CD14-positive monocyte (primary cell): ENCODE measurements around the gene GLRX5. TPM values are rescaled to one million over a fixed set of nuclear protein-coding genes. Genes with fewer than 3 reads are reported as not detected.
A peak's percentile ranks its signal among the peaks of the same experiment; 100 is the strongest.

ENCODE experiments used
- DNase-seq, 3 donors: peaks; one replicate each; pipeline ENCODE4 v3.0.0-alpha.2; 2011 to 2022
- H2AFZ ChIP-seq: 2 replicates; pipeline ENCODE4 v1.6.0; 2012; ENCODE audit warnings: mild to moderate bottlenecking, low read depth, low read length, inconsistent platforms; ENCODE audit not compliant: insufficient read depth, poor library complexity, severe bottlenecking
- H3K27ac ChIP-seq, 2 donors: 1 replicate in 1 of 2; 2 replicates in 1 of 2; pipeline ENCODE4 v1.5.1; 2012 to 2013; ENCODE audit warnings: low read length in 2 of 2, control low read depth in 1 of 2, inconsistent platforms in 1 of 2, low read depth in 1 of 2, mild to moderate bottlenecking in 1 of 2
- H3K27me3 ChIP-seq, 2 donors: one replicate each; pipeline versions ENCODE4 v1.6.0 to v1.6.1; 2011 to 2013; ENCODE audit warnings: low read length in 2 of 2; ENCODE audit not compliant: control insufficient read depth in 2 of 2, insufficient read depth in 2 of 2
- H3K36me3 ChIP-seq, 2 donors: replicated peaks in 1 of 2; 1 replicate in 1 of 2; 2 replicates in 1 of 2; pipeline versions ENCODE4 v1.5.1 to v1.6.1; 2012 to 2013; ENCODE audit warnings: low read length in 2 of 2, control low read depth in 1 of 2, inconsistent platforms in 1 of 2, mild to moderate bottlenecking in 1 of 2; ENCODE audit not compliant: insufficient read depth in 2 of 2, control insufficient read depth in 1 of 2
- H3K4me1 ChIP-seq, 2 donors: 1 replicate in 1 of 2; 2 replicates in 1 of 2; pipeline versions ENCODE4 v1.5.1 to v1.6.1; 2012 to 2013; ENCODE audit warnings: low read length in 2 of 2, control low read depth in 1 of 2, inconsistent platforms in 1 of 2, mild to moderate bottlenecking in 1 of 2, moderate library complexity in 1 of 2; ENCODE audit not compliant: insufficient read depth in 2 of 2, control insufficient read depth in 1 of 2
- H3K4me2 ChIP-seq: replicated peaks from 2 replicates; pipeline ENCODE3; 2012; ENCODE audit warnings: low read length, moderate library complexity, mild to moderate bottlenecking; ENCODE audit not compliant: poor library complexity, severe bottlenecking; ENCODE audit errors: extremely low read depth
- H3K4me3 ChIP-seq, 3 experiments: fragments of 200-600 bp in 1 of 3; sonication (generic) in 1 of 3; replicated peaks in 1 of 3; 1 replicate in 2 of 3; 2 replicates in 1 of 3; pipeline ENCODE4 v1.5.1; 2011 to 2013; ENCODE audit warnings: low read length in 3 of 3, mild to moderate bottlenecking in 3 of 3, control low read depth in 2 of 3, low read depth in 2 of 3, inconsistent platforms in 1 of 3, moderate library complexity in 1 of 3
- H3K79me2 ChIP-seq: 2 replicates; pipeline ENCODE4 v1.6.0; 2012; ENCODE audit warnings: mild to moderate bottlenecking, control low read depth, inconsistent platforms, low read length, moderate library complexity; ENCODE audit not compliant: insufficient read depth
- H3K9ac ChIP-seq: 2 replicates; pipeline ENCODE4 v1.6.0; 2017; ENCODE audit warnings: low read length, mild to moderate bottlenecking; ENCODE audit not compliant: insufficient read depth, poor library complexity, severe bottlenecking
- H3K9me3 ChIP-seq, 2 donors: replicated peaks in 1 of 2; 1 replicate in 1 of 2; 2 replicates in 1 of 2; pipeline versions ENCODE4 v1.5.1 to v1.6.1; 2012 to 2013; ENCODE audit warnings: low read length in 2 of 2, control low read depth in 1 of 2; ENCODE audit not compliant: control insufficient read depth in 1 of 2, insufficient read depth in 1 of 2
- H4K20me1 ChIP-seq: 2 replicates; pipeline ENCODE4 v1.6.0; 2012; ENCODE audit warnings: mild to moderate bottlenecking, low read length, control low read depth, moderate library complexity; ENCODE audit not compliant: insufficient read depth
- H3K27ac Mint-ChIP-seq, 7 donors: one replicate each; pipeline ENCODE4 v1.8.0; 2020; ENCODE audit warnings: mild to moderate bottlenecking in 7 of 7, mixed read lengths in 7 of 7, moderate library complexity in 6 of 7, inconsistent platforms in 2 of 7
- H3K27me3 Mint-ChIP-seq, 3 donors: one replicate each; pipeline ENCODE4 v1.8.0; 2021 to 2022; ENCODE audit warnings: low read depth in 3 of 3, mild to moderate bottlenecking in 3 of 3, mixed read lengths in 3 of 3, moderate library complexity in 3 of 3, inconsistent platforms in 1 of 3
- H3K36me3 Mint-ChIP-seq, 2 donors: one replicate each; pipeline ENCODE4 v1.8.0; 2020; ENCODE audit warnings: mixed read lengths in 2 of 2, inconsistent platforms in 1 of 2, mild to moderate bottlenecking in 1 of 2
- H3K4me1 Mint-ChIP-seq: one replicate; pipeline ENCODE4 v1.8.0; 2020; ENCODE audit warnings: mild to moderate bottlenecking, mixed read lengths
- H3K4me3 Mint-ChIP-seq, 2 donors: one replicate each; pipeline ENCODE4 v1.8.0; 2020; ENCODE audit warnings: mild to moderate bottlenecking in 2 of 2, mixed read lengths in 2 of 2, moderate library complexity in 1 of 2
- H3K9me3 Mint-ChIP-seq, 7 donors: one replicate each; pipeline ENCODE4 v1.8.0; 2020 to 2022; ENCODE audit warnings: mixed read lengths in 7 of 7, mild to moderate bottlenecking in 6 of 7, moderate library complexity in 6 of 7, inconsistent platforms in 2 of 7
- WGBS: methylation state at CpG from one replicate; pipeline ENCODE4 v1.1.5; 2013; ENCODE audit warnings: missing lambda C conversion rate; ENCODE audit not compliant: insufficient coverage; 5-methylcytosine and 5-hydroxymethylcytosine counted together
- intact Hi-C, 2 donors: fragments of 100-400 bp; cut with micrococcal nuclease; formaldehyde crosslinking; loops; one replicate each; pipeline versions ENCODE4 v1.15.0 to v1.15.1; 2023
- polyA plus RNA-seq, 3 donors: library from polyadenylated mRNA; depleted of rRNA in 1 of 3; unstranded in 2 of 3; stranded (reverse) in 1 of 3; fragments of 300-500 nt in 2 of 3; fragments of >200 nt in 1 of 3; fragmentation: Illumina TruSeq in 2 of 3; gene quantifications; 1 replicate in 2 of 3; 2 replicates in 1 of 3; pipeline ENCODE4 v1.2.3, GENCODE V29; 2012 to 2021
- TF ChIP-seq, protein P1 (sequence below): fragments of 200-600 bp; IDR thresholded peaks from one replicate; pipeline ENCODE4 v1.8.0; 2022; ENCODE audit warnings: antibody characterized with exemption, mild to moderate bottlenecking

GLRX5 gene
- polyA plus RNA-seq, 3 donors = 10.9 to 43.1 (median 31.1) TPM

GRCh38 chr14:95513291-95513690 lies 21.6 kb upstream of the GLRX5 start:
- peaks cover 75% of the 10 kb centered on the region for H3K4me1 Mint-ChIP-seq
- H3K27me3 Mint-ChIP-seq = peaks cover 0 to 2% (median 0%) of the 10 kb centered on the region in 3 donors
- no peak overlapping the region for H2AFZ ChIP-seq
- peak overlapping the region; percentile 32 to 61 for H3K4me3 Mint-ChIP-seq
- peaks cover 8 to 23% of the 10 kb centered on the region in 2 donors for H3K36me3 ChIP-seq
- TF ChIP-seq, protein P1, sequence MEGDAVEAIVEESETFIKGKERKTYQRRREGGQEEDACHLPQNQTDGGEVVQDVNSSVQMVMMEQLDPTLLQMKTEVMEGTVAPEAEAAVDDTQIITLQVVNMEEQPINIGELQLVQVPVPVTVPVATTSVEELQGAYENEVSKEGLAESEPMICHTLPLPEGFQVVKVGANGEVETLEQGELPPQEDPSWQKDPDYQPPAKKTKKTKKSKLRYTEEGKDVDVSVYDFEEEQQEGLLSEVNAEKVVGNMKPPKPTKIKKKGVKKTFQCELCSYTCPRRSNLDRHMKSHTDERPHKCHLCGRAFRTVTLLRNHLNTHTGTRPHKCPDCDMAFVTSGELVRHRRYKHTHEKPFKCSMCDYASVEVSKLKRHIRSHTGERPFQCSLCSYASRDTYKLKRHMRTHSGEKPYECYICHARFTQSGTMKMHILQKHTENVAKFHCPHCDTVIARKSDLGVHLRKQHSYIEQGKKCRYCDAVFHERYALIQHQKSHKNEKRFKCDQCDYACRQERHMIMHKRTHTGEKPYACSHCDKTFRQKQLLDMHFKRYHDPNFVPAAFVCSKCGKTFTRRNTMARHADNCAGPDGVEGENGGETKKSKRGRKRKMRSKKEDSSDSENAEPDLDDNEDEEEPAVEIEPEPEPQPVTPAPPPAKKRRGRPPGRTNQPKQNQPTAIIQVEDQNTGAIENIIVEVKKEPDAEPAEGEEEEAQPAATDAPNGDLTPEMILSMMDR = no peak
- no peak overlapping the region for H3K9ac ChIP-seq
- H3K27me3 ChIP-seq = no peaks in the 10 kb centered on the region
- peaks cover 73% of the 10 kb centered on the region for H4K20me1 ChIP-seq
- DNase-seq = peak in 2 of 3 donors; percentile 42 to 52
- peak overlapping the region in 1 of 3 experiments; percentile 42 for H3K4me3 ChIP-seq
- H3K36me3 Mint-ChIP-seq = peaks cover 28 to 39% of the 10 kb centered on the region in 2 donors
- peaks cover 89% of the 10 kb centered on the region for H3K79me2 ChIP-seq
- peaks cover 70 to 79% of the 10 kb centered on the region in 2 donors for H3K4me1 ChIP-seq
- H3K9me3 ChIP-seq = no peaks in the 10 kb centered on the region
- peak overlapping the region; percentile 53 for H3K4me2 ChIP-seq
- no peaks in the 10 kb centered on the region for H3K9me3 Mint-ChIP-seq
- peak overlapping the region in 1 of 2 donors; percentile 42 for H3K27ac ChIP-seq
- no CpG with 5 or more reads among the region's 6 CpGs for WGBS
- intact Hi-C loops = loop anchor here (10.0 kb wide), 2 partner anchors 198 to 358 kb away; partner anchors contain the start of genes CLMN (in 1 of the 2) and DICER1 (in 1 of the 2)
- H3K27ac Mint-ChIP-seq = peak overlapping the region; percentile 4 to 84 (median 39)

DNA sequence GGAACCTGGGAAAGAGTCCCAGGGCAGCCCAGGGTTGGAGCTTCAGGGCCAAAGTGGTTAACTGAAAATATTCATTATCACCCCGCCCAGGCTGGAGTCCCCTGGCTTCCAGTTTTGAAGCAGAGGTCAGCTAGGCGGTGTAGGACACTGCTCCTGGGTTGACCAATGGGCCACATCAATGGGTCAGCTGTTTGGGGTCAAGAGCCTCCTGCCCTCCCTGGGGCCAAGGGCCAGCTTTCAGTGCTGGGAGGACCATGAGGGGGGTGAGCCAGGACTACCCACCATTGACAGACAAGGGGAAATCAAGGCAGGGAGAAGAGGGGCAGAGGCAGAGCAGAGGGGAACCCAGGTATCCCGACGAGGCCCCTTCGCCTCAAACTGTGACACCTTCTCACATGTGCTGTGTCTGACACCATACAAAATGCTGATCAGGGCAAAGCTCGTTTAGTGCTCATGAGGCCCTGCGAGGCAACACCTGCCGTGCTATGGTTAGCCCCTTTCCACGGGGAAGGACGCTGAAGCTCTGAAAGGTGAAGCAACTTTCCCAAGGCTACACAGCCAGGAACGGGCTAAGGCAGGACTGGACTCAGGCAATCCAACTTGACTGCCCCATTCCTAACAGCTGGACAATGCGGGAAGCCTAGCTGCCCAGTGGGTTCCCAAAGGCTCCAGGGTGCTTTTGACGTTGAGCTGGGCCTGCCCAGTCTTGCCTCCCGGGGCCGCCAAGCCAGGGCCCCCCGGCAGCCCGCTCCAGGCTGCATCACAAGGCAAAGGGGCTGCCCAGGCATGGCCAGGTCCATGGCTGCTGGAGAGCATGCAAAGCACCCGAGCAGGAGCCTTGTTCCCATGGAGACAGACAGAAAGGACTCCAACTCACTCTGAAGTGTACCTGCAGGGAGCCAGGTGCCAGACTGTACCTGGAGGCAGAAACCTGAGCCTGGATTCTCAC lies 20.4 kb upstream of the GLRX5 start:
- no peak overlapping the region for H2AFZ ChIP-seq
- Mint-ChIP-seq H3K9me3 (no peaks in the 10 kb centered on the region), H3K4me1 (peaks cover 78% of the 10 kb centered on the region), H3K27ac (peak overlapping the region; percentile 88 to 96 (median 95)), H3K27me3 (peaks cover 0 to 4% (median 0%) of the 10 kb centered on the region in 3 donors), H3K4me3 (peak overlapping the region; percentile 86 to 95), H3K36me3 (peaks cover 22 to 31% of the 10 kb centered on the region in 2 donors)
- peak in 1 of 3 donors; percentile 3 for DNase-seq
- no peaks in the 10 kb centered on the region for H3K27me3 ChIP-seq
- WGBS = 68% methylated on average over 15 of the region's 18 CpGs
- H3K27ac ChIP-seq = peak overlapping the region; percentile 86 to 88
- peaks cover 6 to 17% of the 10 kb centered on the region in 2 donors for H3K36me3 ChIP-seq
- H3K9ac ChIP-seq = peak overlapping the region; percentile 70
- intact Hi-C loops = loop anchor here (10.0 kb wide), 2 partner anchors 200 to 360 kb away; partner anchors contain the start of genes CLMN (in 1 of the 2) and DICER1 (in 1 of the 2)
- peaks cover 70 to 80% of the 10 kb centered on the region in 2 donors for H3K4me1 ChIP-seq
- H3K9me3 ChIP-seq = no peaks in the 10 kb centered on the region
- TF ChIP-seq, protein P1 = no peak
- peaks cover 78% of the 10 kb centered on the region for H3K79me2 ChIP-seq
- H3K4me3 ChIP-seq = peak overlapping the region; percentile 62 to 90 (median 63)
- peaks cover 62% of the 10 kb centered on the region for H4K20me1 ChIP-seq
- peak overlapping the region; percentile 90 for H3K4me2 ChIP-seq
